ENCODE results near the gene ZNF180. TPM values are rescaled to one million over a fixed set of nuclear protein-coding genes. Genes with fewer than 3 reads are reported as not detected.
"Not testable (repeated sequence)": the region's sequence is repeated elsewhere in the genome, so short reads cannot be mapped to it uniquely, and the experiment has no call there.

Gene ZNF180
- 1 to 10 TPM; 4.3 to 5.4 TPM for total RNA-seq

DNA sequence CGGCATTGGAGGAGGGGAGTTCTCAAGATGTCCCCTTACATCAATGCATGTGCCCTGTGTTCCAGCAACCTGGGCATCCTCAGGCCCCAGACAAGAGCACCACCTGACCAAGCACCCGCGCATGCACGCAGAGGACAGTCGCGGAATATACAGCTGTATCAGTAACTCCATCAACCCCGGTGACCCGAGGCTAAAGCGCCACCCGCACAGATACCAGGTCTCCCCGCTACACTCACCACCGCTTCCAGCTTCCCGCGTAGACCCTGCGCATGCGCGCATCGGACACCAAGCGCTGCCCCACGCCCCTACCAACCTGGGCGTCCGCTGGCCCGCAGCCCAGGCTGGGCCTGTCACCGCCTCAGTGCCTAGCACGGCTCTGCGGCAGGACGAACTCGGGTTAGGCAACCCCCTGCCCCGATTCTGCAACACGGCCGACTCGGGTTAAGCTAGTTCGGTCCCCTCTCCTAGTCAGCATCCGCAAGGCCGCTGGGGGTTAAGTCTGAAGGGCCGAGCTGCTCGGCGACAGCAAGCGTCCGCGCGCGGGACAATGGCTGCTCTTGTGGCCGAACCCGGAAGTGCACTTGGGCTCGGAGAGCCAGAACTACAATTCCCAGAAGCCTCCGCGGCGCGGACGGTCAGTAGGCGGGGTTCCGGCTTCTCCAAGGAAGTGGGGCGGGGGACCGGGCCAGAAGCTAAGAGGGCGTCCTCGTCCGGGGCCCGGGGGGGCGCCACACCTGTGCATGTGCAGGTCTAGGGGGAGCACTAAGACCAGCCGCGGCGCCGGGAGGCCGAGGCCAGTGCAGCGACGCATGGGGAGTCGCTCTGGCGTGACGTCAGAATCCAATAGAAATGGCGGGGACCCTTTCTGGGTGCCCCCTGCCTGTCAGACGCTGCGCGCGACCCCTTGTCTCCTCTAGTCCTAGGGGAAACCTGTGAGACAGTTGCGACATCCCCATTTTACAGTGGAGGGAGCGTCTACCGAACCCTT is at the start of gene ZNF180:
Gene ZNF180, minus strand, starts transcription at position 561 of the 988 bp plus-strand sequence. CDS start 3,188 bp downstream, outside the sequence.
- peak; percentile 96 for DNase-seq
- CTCF ChIA-PET, result interaction anchor here (0.7 kb wide), 1 partner anchor 673 kb away, joined by 3 read pairs; the partner anchor contains the start of gene ZNF283
- H3K4me3 Mint-ChIP-seq, result peak within 1 kb of the TSS; percentile 87
- H3K27ac Mint-ChIP-seq, result peak within 1 kb of the TSS; percentile 90
- peaks cover 52% of the 10 kb centered on the region for H3K36me3 Mint-ChIP-seq
- peaks cover 57% of the 10 kb centered on the region for H3K9me3 Mint-ChIP-seq
- intact Hi-C loops (cut with micrococcal nuclease), result loop anchor here (1.0 to 10.0 kb wide), 5 partner anchors 195 to 673 kb away; partner anchors contain the start of genes ZNF226, ZNF227, ZNF235 and ZNF283
- POLR2A ChIA-PET, result interaction anchor here (1.0 kb wide), 1 partner anchor 720 kb away, joined by 3 read pairs; the partner anchor contains the start of gene KCNN4
- peaks cover 24% of the 10 kb centered on the region for H3K4me1 Mint-ChIP-seq (ENCODE audit: low read depth)
- peaks cover 5% of the 10 kb centered on the region for H3K27me3 Mint-ChIP-seq

- Mint-ChIP-seq H3K4me3 (no peak overlapping the region), H3K27ac (no peak overlapping the region)
- POLR2A ChIA-PET, result no interaction called here
Measured at GRCh38 chr19:44549507-44549906, 49.2 kb upstream of the ZNF180 start.

GRCh38 chr19:44548736-44549135 is 48.4 kb upstream of the ZNF180 start:
- Mint-ChIP-seq H3K4me1 (ENCODE audit: low read depth) (no peaks in the 10 kb centered on the region), H3K27ac (no peak overlapping the region), H3K27me3 (peaks cover 6% of the 10 kb centered on the region), H3K9me3 (peaks cover 29% of the 10 kb centered on the region), H3K4me3 (no peak overlapping the region), H3K36me3 (peaks cover 1% of the 10 kb centered on the region)
- intact Hi-C loops (cut with micrococcal nuclease), result no loop called here
- ChIA-PET CTCF (interaction anchor here (2.2 kb wide), 1 partner anchor 22 kb away, joined by 6 read pairs; no protein-coding TSS in a partner anchor), POLR2A (no interaction called here)
- DNase-seq, result no peak

More at GRCh38 chr19:44549507-44549906, 49.2 kb upstream of the ZNF180 start:
- intact Hi-C loops (cut with micrococcal nuclease), result no loop called here
- H3K4me1 Mint-ChIP-seq (ENCODE audit: low read depth), result no peaks in the 10 kb centered on the region
- no peak for DNase-seq
- H3K27me3 Mint-ChIP-seq, result peaks cover 8% of the 10 kb centered on the region
- CTCF ChIA-PET, result interaction anchor here (2.2 kb wide), 1 partner anchor 21 kb away, joined by 6 read pairs; no protein-coding TSS in a partner anchor
- H3K9me3 Mint-ChIP-seq, result peaks cover 29% of the 10 kb centered on the region
- H3K36me3 Mint-ChIP-seq, result peaks cover 1% of the 10 kb centered on the region

DNA sequence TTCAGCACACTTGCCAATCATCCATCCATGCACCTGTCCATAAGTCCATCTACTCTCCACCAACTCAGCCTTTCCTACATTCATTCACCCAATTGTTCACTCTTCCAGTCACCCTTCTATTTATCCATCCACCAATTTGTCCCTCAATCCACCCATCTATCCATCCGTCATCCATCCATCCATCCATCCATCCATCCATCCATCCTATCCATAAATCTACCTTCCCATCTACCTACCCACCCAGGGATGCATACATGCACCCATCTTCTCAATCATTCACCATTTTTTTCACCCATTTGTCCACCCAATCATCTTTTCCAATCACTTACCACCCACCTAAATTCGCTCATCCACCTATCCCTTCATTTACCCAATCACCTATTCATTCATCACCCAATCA is 43.7 kb upstream of the ZNF180 start:
- DNase-seq, result no peak
- intact Hi-C loops (cut with micrococcal nuclease), result no loop called here
- no peaks in the 10 kb centered on the region for H3K36me3 Mint-ChIP-seq
- H3K27ac Mint-ChIP-seq, result no peak overlapping the region
- peaks cover 4% of the 10 kb centered on the region for H3K27me3 Mint-ChIP-seq
- H3K4me3 Mint-ChIP-seq, result no peak overlapping the region
- CTCF ChIA-PET, result no interaction called here
- POLR2A ChIA-PET, result no interaction called here
- H3K9me3 Mint-ChIP-seq, result peaks cover 12% of the 10 kb centered on the region
- no peaks in the 10 kb centered on the region for H3K4me1 Mint-ChIP-seq (ENCODE audit: low read depth)

GRCh38 chr19:44542671-44543070 is 42.3 kb upstream of the ZNF180 start:
- Mint-ChIP-seq H3K27ac (no peak overlapping the region), H3K36me3 (no peaks in the 10 kb centered on the region), H3K9me3 (peaks cover 10% of the 10 kb centered on the region), H3K27me3 (peaks cover 4% of the 10 kb centered on the region), H3K4me3 (no peak overlapping the region), H3K4me1 (ENCODE audit: low read depth) (no peaks in the 10 kb centered on the region)
- intact Hi-C loops (cut with micrococcal nuclease), result no loop called here
- CTCF ChIA-PET, result no interaction called here
- no peak for DNase-seq
- POLR2A ChIA-PET, result no interaction called here

DNA sequence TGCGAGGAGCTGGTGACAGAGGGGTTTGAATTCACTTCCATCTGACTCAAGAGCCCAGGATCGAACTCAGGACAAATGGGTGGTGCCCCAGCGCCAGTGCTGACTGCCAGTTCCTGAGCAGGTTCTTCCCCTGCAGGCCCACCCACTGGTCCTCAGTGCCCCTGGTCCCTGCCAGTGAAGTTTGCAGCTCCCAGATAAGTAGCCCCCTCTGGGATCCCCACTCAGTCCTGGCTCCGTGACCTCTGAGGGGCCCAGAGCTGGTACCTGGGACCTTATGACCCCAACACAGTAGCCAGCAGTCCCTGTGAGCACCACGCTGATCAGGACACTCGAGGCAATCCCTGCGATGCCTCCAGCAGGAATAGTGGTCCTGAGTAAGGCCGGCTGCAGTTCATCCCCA is 40.4 kb upstream of the ZNF180 start:
- Mint-ChIP-seq H3K27ac (no peak overlapping the region), H3K27me3 (peaks cover 4% of the 10 kb centered on the region), H3K9me3 (peaks cover 14% of the 10 kb centered on the region), H3K36me3 (no peaks in the 10 kb centered on the region), H3K4me3 (no peak overlapping the region), H3K4me1 (ENCODE audit: low read depth) (no peaks in the 10 kb centered on the region)
- ChIA-PET POLR2A (no interaction called here), CTCF (no interaction called here)
- intact Hi-C loops (cut with micrococcal nuclease), result no loop called here
- DNase-seq, result no peak

GRCh38 chr19:44539991-44540390 is 39.7 kb upstream of the ZNF180 start:
- no peaks in the 10 kb centered on the region for H3K36me3 Mint-ChIP-seq
- no peak overlapping the region for H3K4me3 Mint-ChIP-seq
- CTCF ChIA-PET, result no interaction called here
- H3K9me3 Mint-ChIP-seq, result peaks cover 22% of the 10 kb centered on the region
- POLR2A ChIA-PET, result no interaction called here
- no peak for DNase-seq
- no peak overlapping the region for H3K27ac Mint-ChIP-seq
- H3K27me3 Mint-ChIP-seq, result peaks cover 4% of the 10 kb centered on the region
- no peaks in the 10 kb centered on the region for H3K4me1 Mint-ChIP-seq (ENCODE audit: low read depth)
- intact Hi-C loops (cut with micrococcal nuclease), result no loop called here

- DNase-seq, result no peak
- H3K4me1 Mint-ChIP-seq (ENCODE audit: low read depth), result no peaks in the 10 kb centered on the region
- no peak overlapping the region for H3K4me3 Mint-ChIP-seq
- ChIA-PET POLR2A (no interaction called here), CTCF (no interaction called here)
- peaks cover 4% of the 10 kb centered on the region for H3K27me3 Mint-ChIP-seq
- peaks cover 22% of the 10 kb centered on the region for H3K9me3 Mint-ChIP-seq
- no peak overlapping the region for H3K27ac Mint-ChIP-seq
- no peaks in the 10 kb centered on the region for H3K36me3 Mint-ChIP-seq
- intact Hi-C loops (cut with micrococcal nuclease), result no loop called here
Measured at GRCh38 chr19:44539236-44539826, 39.0 kb upstream of the ZNF180 start.

DNA sequence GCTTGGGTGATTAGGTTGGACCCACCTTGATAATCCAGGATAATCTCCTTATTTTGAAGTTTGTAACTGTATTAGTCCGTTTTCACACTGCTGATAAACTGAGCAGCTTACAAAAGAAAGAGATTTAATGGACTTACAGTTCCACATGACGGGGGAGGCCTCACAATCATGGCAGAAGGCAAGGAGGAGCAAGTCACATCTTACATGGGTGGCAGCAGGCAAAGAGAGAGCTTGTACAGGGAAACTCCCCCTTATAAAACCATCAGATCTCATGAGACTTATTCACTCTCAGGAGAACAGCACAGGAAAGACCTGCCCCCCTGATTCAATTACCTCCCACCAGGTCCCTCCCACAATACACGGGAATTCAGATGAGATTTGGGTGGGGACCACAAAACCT is 35.0 kb upstream of the ZNF180 start:
- H3K4me1 Mint-ChIP-seq (ENCODE audit: low read depth); H3K36me3 Mint-ChIP-seq; H3K27ac Mint-ChIP-seq; DNase-seq; intact Hi-C loops (cut with micrococcal nuclease); POLR2A ChIA-PET; CTCF ChIA-PET; H3K4me3 Mint-ChIP-seq: not testable (repeated sequence)
- peaks cover 10% of the 10 kb centered on the region for H3K27me3 Mint-ChIP-seq
- peaks cover 22% of the 10 kb centered on the region for H3K9me3 Mint-ChIP-seq

GRCh38 chr19:44532819-44533218 is 32.5 kb upstream of the ZNF180 start:
- no peaks in the 10 kb centered on the region for H3K4me1 Mint-ChIP-seq (ENCODE audit: low read depth)
- H3K9me3 Mint-ChIP-seq, result peaks cover 23% of the 10 kb centered on the region
- no peak overlapping the region for H3K4me3 Mint-ChIP-seq
- DNase-seq, result no peak
- CTCF ChIA-PET, result no interaction called here
- peaks cover 7% of the 10 kb centered on the region for H3K27me3 Mint-ChIP-seq
- intact Hi-C loops (cut with micrococcal nuclease), result no loop called here
- POLR2A ChIA-PET, result no interaction called here
- peaks cover 2% of the 10 kb centered on the region for H3K36me3 Mint-ChIP-seq
- no peak overlapping the region for H3K27ac Mint-ChIP-seq

GRCh38 chr19:44530777-44531176 is 30.5 kb upstream of the ZNF180 start:
- H3K27me3 Mint-ChIP-seq, result peaks cover 7% of the 10 kb centered on the region
- H3K27ac Mint-ChIP-seq, result no peak overlapping the region
- ChIA-PET CTCF (interaction anchor here (0.6 kb wide), 1 partner anchor 1575 kb away, joined by 3 read pairs; no protein-coding TSS in a partner anchor), POLR2A (no interaction called here)
- intact Hi-C loops (cut with micrococcal nuclease), result no loop called here
- no peak overlapping the region for H3K4me3 Mint-ChIP-seq
- H3K4me1 Mint-ChIP-seq (ENCODE audit: low read depth), result no peaks in the 10 kb centered on the region
- H3K9me3 Mint-ChIP-seq, result peaks cover 12% of the 10 kb centered on the region
- peaks cover 2% of the 10 kb centered on the region for H3K36me3 Mint-ChIP-seq
- DNase-seq, result no peak

DNA sequence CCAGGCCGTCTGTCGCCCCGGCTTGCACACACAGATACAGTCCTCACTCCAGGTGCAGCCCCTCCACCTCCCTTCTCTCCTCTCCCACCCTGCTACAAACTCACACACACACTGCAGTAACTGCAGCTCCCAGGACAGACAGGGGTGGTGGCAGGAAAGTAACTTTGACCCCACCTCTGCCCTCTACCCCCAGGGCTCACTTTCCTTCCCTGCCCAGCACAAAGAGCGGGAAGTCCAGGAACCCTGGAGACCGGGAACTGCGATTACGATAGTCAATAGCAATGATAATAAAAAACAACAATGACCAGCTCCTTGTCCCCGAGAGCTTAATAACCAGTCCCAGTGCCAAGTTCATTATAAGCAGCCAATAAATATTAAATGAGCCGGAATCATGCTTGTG is 29.2 kb upstream of the ZNF180 start, which contains the start of gene CEACAM20:
Gene CEACAM20, minus strand, starts transcription at position 140 of the 400 bp plus-strand sequence. CDS start 166 bp downstream, outside the sequence.
- no peaks in the 10 kb centered on the region for H3K4me1 Mint-ChIP-seq (ENCODE audit: low read depth)
- H3K27ac Mint-ChIP-seq, result no peak within 1 kb of the TSS
- ChIA-PET POLR2A (no interaction called here), CTCF (interaction anchor here (1.2 kb wide), 1 partner anchor 41 kb away, joined by 3 read pairs; no protein-coding TSS in a partner anchor)
- H3K36me3 Mint-ChIP-seq, result peaks cover 2% of the 10 kb centered on the region
- intact Hi-C loops (cut with micrococcal nuclease), result no loop called here
- peaks cover 4% of the 10 kb centered on the region for H3K9me3 Mint-ChIP-seq
- peaks cover 7% of the 10 kb centered on the region for H3K27me3 Mint-ChIP-seq
- DNase-seq, result no peak
- no peak within 1 kb of the TSS for H3K4me3 Mint-ChIP-seq
